GM21786 (cell line): Measurements from ENCODE around the gene SYNGR3.
"Not testable (repeated sequence)": the region's sequence is repeated elsewhere in the genome, so short reads cannot be mapped to it uniquely, and the experiment has no call there.

ENCODE experiments used
- ATAC-seq: cut with Tn5 transposase; IDR thresholded peaks from one replicate; pipeline ENCODE4 v1.9.1; 2021; ENCODE audit not compliant: unreplicated experiment

Gene SYNGR3

DNA sequence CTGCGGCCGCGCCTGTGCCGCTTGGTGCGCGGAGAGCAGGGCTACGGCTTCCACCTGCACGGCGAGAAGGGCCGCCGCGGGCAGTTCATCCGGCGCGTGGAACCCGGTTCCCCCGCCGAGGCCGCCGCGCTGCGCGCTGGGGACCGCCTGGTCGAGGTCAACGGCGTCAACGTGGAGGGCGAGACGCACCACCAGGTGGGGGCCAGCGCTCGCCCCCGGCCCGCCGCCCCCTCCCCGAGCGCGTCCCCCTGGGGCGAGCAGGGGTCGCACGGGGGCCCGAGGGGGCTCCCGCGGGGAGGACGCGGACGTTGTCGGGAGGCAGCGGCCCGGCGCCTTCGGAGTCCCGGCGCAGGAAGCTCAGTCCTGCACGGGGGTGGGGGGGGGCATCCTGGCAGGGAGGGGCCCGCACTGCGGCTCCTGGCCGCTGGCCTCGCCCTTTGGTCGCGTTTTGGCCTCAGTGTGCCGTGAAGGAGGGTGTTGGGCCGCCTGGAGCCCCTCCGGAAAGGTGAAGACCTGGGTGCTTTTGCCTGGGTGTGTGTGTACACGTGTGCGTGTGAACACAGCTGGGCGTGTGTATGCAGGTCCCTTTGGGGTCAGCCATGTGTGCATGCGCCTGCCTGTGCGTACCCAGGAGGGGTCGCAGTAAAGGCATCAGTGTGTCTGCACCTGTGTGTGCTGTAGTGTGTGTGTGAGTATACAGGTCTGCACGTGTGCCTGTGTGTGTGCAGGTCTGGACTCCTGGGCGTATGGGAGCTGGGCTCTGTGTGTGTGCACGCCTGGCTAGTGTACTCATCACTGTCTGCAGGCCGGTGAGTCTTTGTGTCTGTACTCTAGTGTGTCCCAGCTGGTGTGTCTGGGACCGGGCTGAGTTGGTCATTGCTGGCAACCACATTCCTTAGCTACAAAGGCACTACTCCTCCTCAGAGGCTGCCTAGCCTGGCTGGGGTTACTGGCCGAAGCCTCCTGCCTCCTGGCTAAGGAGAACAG is 37.5 kb downstream of the SYNGR3 start:
- ATAC-seq: no peak

DNA sequence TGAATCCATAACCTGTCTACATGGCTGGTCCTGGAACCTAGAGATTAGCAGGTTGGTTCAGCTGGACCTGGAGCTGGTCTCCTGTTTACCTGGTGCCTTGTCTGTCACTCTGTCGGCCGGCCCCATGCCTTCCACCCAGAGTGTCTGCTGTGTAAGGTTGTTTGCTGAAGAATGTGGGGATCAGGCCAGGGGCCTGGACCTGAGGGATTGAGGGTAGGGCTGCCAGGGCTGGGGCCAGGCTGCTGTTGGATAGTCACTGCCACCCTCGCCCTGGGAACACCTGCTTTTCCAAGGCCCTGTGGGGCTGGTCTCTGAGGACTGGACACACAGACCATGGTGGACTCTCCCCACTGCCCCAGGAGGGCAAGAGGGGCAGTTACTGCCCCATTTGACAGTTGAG is 38.4 kb downstream of the SYNGR3 start:
- ATAC-seq: no peak

- ATAC-seq: no peak
Observed at GRCh38 chr16:2028620-2029220, 39.0 kb downstream of the SYNGR3 start.

- ATAC-seq: no peak
Observed at GRCh38 chr16:2029350-2029749, 39.6 kb downstream of the SYNGR3 start.

DNA sequence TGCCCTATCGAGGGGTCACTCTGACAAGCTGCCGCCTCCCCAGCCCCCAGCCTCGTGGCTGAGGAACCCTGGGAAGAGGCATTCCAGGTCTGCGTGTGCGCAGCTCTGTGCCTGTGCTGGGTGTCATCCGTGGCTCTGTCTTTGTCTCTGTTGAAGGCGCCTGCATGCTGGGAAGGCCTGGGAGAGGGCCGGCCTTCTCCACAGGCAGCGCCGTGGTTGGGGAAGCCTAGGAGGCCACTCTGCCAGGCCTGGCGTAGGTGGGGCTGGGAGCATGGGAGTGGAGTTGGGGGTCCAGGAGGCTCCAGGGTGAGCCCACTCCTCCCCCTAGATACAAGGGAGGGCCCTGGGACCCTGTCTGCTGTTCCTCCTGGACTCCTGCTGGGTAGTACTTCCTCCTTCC is 40.3 kb downstream of the SYNGR3 start:
- no peak for ATAC-seq

DNA sequence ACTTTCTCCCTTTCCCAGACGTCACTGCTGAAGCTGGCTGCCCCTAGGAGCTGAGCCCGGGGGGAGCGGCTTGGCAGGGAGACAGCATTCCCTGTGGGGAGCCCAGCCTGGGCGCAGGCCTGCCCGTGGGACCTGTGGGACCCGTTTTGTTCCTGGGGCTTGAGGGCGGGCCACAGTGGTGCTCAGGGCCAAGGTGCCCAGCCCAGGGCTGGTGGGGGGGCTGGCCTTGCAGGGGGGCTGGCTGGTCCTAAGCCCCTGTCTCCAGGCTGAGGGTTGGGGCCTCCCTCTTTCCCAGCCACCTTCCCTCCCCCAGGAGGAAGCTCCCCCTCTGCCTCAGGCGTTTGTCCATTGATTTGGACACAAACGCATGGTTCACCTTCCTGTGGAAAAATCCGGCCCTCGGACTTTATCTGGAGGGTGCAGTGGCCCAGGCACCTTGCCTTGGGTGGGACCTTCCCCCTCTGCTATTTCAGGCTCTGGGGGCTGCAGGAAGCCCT is 41.4 kb downstream of the SYNGR3 start:
- ATAC-seq: no peak

DNA sequence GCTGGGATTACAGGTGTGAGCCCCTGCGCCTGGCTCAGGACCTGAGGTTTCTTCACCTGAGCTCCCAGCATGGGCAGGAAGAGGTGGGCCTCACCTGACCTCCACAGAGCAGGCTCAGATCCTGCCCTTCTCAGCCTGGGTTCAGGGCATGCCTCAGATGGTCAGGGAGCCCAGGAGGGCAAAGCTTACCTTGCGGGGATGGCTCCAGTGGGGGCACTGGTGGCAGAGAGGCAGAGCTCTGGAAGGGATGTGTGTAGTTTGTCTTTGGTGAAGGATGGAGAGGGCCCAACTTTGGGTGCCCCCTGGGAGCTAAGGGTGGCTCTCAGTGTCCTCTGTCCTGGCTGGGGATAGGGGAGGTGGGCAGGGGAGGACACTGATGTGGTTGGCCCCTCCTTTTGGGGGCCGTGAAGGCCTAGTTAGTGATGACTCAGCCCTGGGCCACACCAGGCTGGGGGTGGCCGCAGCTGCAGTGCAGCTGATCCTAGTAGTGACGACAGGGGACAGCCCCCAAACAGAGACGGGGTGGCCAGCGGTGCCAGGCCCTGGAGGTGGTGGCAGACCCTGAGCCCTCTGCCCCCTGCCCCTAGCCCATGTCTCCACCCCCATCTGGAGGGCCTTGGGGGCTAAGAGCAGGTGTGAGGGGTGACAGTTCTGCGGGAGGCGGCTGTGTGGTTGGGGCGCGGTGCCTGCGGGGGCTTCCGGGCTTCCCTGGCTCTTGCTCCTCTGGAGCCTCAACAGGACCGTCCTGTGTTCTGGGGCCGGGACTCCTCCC is 42.7 kb downstream of the SYNGR3 start:
- ATAC-seq: no peak

DNA sequence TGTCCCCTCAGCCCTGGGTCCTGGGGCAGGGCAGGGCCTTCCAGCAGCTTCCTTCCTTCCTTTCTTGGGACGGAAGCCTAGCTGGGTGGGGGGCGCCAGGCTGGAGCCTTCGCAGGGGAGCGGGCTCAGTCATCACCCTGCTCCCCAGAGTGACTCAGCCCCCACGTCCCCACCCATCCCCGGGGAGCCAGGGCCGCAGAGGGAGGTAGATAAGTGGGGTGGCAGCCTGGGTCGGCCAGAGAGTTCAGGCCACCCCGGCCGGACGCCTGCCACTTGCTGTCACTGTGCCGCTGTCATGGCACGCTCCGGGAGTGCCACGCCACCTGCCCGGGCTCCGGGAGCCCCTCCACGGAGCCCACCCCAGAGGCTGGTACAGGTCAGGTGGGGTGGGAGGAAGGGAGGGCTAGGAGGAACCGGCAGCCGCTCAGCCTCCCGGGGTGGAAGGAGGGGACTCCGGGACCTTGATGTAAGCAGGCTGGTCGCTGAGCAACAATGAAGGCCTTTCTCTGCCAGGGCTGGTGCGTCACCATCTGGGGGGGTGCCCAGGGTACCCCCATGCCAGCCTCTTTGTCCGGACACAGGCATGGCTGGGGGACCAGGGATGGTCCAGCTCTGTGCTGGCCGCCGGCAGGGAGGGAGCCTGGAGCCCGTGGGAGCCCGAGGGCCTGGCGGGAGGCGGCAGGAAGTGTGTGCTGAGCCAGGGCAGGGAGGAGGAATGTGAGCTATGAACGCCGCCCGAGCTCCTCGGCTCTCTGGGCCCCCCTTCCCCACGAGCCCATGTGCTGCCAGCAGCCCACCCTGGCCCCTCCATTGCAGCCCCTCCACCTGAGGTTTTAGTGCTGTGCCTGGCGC is 43.5 kb downstream of the SYNGR3 start:
- no peak for ATAC-seq

DNA sequence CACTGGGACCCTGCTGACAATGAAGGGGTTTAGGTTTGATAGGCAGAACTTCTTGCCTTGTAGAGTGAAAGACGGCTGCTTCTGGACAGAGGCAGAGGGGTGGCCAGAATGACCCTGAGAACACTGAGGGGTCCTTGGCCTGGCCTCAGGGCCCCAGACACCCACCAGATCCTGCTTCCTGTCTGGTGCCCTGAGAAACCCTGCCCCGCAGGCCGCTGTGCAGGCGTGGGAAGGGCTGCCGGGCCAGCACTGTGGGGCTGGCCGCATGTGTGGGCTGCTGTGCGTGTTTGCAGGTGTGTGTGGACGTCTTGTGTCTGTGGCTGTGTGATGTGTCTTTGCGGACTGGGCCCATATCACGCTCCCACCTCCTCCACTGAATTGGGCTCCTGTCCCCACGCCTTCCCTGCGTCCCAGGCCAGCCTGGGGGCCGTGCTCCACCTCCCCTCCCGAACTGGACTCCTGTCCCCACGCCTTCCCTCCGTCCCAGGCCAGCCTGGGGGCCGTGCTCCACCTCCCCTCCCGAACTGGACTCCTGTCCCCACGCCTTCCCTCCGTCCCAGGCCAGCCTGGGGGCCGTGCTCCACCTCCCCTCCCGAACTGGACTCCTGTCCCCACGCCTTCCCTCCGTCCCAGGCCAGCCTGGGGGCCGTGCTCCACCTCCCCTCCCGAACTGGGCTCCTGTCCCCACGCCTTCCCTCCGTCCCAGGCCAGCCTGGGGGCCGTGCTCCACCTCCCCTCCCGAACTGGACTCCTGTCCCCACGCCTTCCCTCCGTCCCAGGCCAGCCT is 44.3 kb downstream of the SYNGR3 start:
- ATAC-seq: not testable (repeated sequence)

DNA sequence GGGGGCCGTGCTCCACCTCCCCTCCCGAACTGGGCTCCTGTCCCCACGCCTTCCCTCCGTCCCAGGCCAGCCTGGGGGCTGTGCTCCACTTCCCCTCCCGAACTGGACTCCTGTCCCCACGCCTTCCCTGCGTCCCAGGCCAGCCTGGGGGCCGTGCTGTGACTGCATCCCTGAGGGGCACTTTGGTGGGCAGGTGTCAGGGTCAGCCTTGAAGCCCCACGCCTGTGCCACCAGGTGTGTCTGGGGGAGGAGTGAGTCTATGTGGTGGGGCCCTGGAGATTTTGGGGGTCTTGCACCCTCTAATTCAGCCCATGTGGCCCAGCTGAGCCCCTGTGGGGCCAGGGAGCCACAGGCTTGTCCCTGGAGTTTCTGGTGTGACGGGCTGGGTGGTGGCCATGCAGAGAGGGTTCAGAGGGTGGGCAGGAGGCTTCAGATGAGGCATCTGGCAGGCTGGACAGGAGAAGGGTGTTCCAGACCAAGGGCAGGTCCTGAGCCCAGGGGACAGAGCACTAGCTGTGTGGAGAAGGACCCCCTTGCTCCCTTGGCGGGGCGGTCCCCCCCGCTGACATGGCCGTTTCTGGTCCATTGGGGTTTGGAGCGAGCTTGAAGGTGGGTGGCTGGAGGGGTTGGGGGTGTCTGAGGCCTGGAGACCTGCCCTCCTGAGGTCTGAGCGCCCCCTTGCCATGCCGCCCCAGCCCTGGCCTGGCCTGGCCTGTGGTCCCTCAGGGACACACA is 45.1 kb downstream of the SYNGR3 start:
- no peak for ATAC-seq

DNA sequence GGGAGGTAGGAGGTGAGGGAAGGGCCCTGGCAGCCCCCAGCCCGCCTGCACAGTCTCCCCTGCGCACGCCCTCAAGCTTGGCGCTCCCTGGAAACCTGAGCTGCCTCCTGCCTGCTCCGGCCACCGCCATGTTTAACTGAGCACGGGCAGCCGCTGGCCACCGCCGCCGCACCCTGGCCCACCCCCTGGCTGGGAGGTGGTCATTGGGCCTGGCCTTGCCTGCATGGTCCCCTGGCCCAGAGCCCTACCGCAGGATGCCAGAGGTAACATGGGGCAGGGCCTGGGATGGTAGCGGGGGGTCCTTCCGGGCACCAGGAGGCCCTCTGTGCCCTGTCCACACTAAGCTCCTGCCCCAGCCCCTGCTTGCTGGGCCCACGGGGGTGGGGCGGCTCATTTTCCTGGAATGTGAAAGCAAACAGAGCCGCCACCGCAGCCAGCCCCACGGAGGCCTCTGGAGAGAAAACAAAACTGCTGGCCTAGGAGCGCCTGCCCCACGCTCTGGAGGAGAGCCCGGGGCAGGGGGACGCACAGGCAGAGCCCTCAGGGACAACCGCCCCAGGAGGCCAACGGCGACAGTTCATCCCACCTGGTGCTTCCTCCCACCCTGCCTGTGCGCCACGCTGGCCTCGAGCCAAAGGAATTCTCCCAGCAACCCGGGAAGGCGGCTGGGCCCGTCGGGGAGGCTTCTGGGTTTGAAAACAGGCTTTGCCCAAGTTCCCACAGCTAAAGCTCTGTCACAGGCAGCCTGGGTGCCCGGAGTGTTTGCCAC is 45.8 kb downstream of the SYNGR3 start:
- ATAC-seq: no peak

DNA sequence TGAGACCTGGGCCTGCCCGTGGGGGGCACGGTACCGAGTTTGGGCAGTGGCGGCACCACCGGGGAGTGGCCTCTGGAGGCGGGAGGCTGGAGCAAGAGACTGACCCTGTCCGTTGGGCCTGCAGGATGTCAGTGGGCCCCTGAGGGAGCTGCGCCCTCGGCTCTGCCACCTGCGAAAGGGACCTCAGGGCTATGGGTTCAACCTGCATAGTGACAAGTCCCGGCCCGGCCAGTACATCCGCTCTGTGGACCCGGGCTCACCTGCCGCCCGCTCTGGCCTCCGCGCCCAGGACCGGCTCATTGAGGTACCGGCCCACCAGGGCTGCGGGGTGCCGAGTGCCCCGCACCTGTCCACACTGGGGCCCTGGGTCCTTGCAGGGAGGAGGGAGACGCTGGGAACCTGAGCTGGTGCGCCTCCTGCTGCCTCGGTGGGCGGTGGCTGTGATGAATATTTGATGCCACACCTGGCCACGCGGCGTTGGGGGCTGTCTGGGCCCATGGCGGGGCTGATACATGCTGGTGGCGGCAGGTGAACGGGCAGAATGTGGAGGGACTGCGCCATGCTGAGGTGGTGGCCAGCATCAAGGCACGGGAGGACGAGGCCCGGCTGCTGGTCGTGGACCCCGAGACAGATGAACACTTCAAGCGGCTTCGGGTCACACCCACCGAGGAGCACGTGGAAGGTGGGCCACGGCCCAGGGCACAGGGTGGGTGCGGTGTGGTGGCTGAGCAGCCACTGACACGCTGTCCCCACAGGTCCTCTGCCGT is 46.6 kb downstream of the SYNGR3 start:
- no peak for ATAC-seq

GRCh38 chr16:2037115-2037514 is 47.3 kb downstream of the SYNGR3 start:
- no peak for ATAC-seq

- ATAC-seq: no peak
Observed at GRCh38 chr16:2037647-2038381, 48.0 kb downstream of the SYNGR3 start.

DNA sequence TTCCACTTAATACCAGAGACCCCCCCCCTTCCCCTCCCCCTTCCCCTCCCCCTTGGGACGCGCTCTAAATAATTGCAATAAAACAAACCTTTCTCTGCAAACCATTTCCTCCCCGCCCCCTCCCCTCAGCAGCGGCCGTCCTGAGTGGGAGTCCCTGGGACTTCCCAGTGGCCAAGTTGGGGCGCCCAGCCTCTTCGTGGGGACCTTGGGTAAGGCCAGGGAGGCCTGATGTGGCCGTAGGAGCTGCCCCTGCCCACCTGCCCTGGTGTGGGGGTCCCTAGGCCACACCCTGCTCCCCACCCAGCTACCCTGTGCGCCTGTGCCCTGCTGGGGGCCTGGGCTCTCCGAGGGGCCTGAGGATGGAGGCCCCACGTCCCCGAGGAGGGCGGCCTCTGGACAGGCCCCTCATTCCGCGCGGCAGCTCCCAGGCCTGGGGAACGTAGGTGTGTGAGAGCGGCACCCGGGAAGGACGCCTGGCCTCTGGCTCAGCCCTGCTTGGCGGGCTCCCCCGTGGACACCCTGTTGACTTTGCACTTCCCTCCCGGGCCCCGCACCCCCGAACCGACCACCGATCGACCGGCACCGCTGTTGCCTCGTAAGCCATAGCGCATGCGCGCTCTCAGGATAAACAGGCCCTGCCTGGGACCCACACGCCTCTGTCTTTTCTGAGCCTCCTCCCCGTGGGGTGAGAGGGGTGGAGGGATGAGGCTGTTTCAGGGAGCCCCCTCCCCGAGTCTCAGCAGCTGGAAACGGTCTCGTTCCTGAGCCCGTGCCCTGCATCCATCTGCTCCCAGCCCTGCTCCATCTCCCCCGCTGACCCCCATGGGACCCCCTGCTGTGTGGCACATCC is 48.8 kb downstream of the SYNGR3 start:
- no peak for ATAC-seq
